GM20431 (cell line): ENCODE measurements around the gene ARL6IP4.
"Not testable (repeated sequence)": the region's sequence is repeated elsewhere in the genome, so short reads cannot be mapped to it uniquely, and the experiment has no call there.

Experiments
- in situ Hi-C: fragments of 300-500 bp; cut with MseI, MboI; formaldehyde crosslinking; loops from one replicate; pipeline ENCODE4 v1.15.0; 2020; ENCODE audit warnings: low sequenced_read_pairs; ENCODE audit not compliant: unreplicated experiment

The ARL6IP4 gene

DNA sequence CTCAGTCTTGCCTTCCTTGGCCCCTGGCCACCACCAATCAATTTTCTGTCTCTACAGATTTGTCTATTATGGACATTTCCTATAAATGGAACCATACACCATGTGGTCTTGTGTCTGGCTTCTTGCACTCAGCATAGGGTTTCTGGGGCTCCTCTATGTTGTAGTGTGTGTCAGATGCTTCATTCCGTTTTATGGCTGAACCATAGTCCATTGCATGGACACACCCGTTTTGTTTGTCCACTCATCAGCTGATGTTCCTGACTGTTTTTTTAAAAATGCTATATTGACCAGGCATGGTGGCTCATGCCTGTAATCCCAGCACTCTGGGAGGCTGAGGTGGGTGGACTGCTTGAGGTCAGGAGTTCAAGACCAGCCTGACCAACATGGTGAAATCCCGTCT lies 21.0 kb downstream of the ARL6IP4 start:
- in situ Hi-C loops: no loop called here

DNA sequence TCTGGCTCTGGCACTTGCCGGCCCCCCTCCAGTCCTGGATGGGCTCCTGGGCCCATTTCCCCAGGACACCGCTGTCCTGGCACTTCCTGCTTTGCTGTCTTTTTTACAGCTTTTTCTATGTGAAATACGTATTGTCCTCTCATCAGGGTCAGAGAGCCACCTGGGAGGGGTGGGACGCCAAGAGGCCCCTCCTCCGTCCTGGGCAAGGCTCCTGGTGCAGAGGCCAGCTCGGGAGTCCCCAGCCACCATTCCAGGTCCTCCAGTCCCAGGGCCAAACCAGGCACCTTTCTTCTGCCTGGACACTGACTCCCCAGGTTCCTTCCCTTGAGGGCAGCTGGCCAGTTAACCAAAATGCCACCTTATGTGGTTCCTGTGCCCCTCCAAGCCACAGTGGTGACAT lies 22.8 kb downstream of the ARL6IP4 start:
- in situ Hi-C loops: no loop called here

DNA sequence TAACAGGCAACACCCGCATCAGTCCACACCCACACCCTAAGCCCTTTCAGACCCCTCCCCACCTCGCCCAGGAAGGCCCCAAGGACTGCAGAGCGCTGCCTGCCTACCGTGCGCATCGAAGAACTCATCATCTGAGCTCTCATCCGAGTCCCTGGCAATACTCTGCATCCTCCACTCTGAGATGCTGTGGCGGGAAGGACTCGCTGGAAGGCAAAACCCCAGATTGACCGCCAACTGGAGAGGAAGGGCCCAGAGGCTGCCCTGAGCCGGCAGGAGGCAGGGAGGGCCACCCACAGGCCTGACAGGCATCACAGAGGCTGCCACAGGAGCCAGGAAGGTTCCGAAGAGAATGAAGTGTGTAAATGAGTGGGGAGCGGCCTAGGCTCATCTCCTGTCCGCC lies 23.8 kb downstream of the ARL6IP4 start:
- in situ Hi-C loops: no loop called here

DNA sequence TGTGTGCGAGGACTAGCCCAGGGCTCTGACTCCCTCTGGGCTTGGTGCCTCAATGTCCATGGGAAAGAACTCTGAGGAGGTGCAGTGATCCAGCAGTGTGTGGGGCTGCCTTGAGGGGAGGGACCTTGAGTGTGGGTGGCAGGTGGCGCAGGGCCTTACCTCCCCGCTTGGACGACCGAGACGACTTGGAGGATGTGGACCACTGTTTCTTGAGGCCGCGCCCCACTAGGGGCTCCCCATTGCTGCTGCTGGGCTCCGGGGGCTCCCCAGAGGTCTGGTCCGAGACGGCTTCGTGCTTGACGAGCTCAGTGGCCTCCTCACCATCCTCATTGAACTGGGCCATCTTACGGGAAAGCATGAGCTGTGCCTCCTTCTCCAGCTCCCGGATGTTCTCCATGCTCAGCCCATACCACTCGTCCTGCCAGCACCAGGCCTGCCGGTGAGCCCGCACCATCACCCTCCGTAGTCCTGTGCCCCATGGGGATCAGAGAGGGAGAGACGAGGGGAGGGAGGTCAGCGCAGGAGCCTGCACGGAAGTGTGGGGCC lies 24.7 kb downstream of the ARL6IP4 start:
- in situ Hi-C loops: no loop called here

DNA sequence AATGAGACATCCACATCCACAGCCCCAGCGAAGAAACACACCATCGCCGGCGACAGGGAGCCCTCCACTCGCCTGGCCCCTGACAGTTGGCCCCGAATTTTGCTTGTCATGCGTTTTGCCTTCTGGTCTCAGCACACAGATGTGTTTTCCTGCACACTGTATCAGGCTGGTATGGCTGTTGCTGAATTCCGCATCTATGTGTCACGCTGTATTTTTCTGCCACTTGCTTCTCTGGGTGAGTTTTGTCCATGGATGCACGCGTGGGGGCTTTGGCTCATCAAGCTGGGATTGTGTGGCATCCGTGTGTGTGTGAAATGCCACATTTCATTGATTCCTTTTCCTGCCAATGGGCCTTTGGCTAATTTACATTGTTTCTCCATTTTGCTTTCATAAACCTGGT lies 26.5 kb downstream of the ARL6IP4 start:
- in situ Hi-C loops: no loop called here

DNA sequence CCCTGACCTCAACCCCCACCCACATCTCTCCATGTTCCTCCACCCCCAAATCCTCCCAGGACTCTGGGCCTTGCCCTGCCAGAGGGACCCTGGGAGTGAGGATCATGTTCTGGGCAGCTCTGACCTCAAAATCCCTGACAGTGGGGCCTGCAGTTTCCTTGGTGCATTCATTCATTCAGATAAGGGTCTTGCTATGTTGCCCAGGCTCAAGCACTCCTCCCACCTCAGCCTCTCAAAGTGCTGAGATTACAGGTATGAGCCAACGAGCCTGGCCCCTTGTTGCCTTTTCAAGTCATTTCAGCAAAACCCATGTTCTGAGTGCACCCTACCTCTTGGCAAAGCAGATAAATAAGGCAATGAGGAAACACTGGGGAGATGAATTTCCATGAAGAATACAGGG lies 29.6 kb downstream of the ARL6IP4 start:
- in situ Hi-C loops: no loop called here

DNA sequence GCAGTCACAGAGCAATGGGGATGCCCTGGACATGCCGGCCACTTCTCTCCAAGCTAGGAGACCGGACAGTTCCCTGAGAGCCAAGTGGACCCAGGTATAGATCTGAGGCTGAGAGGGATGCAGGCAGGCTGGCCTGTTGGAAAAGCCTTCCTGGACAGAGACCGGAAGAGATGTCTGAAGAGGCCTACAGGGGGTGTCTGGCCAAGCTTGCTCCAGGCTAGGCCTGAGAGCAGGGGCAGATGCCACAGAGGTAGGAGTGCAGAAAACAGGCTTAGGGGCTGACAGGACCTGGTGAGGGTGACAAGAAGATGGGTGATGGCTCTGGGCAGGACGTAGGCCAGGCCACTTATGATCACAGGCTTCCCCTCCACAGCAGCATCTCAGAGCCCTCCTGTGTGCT lies 30.2 kb downstream of the ARL6IP4 start:
- in situ Hi-C loops: no loop called here

DNA sequence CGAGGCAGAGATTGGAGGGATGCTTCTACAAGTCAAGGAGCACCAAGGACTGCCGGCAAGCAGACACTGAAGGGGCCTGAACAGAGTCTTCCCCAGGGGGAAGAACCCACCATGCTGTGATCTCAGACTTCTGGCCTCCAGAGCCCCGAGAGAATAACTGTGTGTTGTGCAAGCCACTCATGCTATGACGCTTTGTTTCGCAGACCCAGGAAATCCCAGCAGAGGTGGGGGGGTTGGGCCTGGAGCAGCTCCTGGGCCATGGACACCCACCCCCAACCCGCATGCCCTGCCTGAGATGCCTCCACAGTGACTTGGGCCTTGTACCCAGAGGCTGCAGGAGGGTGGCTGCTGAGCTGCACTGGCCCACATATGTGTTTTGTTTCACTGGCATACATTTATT lies 31.2 kb downstream of the ARL6IP4 start:
- in situ Hi-C loops: no loop called here

DNA sequence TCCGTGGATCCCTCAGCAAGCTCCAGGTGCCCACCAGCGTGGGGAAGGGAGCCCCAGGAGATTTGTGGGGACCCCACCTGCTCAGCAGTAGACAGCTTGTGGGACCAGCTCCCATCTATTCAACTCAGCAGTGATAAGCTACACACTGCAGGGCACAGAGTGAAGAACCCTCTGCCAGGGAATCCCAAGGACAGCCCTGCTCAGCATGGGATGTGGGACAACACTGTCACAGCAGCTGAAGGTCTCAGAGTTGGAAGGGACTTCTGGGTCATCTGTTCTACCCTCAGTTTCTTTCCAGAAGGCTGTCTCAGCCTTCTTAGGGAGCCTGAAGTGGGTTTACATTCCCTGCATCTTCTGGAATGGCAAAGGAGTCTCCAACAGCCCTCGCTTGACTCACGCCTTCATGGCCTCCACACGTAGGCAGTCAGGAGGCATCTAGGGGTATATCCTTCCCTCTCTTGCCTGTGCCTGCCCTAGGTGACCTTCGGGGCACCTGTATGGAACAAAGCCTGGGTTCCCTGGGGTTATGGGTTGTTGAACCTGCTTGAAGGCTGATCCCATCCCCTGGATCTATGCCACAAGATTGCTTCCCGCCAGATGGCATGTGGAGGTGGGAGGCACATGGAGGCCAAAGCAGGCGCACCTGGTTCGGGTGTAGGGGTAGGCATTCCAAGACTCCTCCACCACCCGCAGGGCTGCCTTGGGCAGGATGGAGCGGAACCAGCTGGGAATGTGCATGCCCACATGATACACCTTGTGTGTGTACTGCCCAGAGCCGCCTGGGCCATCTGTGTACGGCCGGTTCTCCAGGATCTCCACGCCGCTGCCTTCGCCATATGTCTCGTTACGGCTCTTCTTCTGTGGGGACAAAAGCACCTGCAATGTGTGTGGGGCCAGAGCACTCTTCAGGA lies 33.0 kb downstream of the ARL6IP4 start:
- in situ Hi-C loops: no loop called here

DNA sequence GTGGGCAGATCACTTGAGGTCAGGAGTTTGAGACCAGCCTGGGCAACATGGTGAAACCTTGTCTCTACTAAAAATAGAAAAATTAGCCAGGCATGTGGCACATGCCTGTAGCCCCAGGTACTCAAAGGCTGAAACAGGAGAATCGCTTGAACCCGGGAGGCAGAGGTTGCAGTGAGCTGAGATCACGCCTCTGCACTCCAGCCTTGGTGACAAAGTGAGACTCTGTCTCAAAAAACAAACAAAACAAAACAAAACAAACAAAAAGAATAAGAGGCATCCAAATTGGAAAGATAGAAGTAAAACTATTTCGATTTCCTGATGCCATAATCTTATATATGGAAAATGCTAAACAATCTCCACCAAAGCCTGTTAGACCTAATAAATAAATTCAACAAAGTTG lies 34.0 kb downstream of the ARL6IP4 start:
- in situ Hi-C loops: not testable (repeated sequence)

DNA sequence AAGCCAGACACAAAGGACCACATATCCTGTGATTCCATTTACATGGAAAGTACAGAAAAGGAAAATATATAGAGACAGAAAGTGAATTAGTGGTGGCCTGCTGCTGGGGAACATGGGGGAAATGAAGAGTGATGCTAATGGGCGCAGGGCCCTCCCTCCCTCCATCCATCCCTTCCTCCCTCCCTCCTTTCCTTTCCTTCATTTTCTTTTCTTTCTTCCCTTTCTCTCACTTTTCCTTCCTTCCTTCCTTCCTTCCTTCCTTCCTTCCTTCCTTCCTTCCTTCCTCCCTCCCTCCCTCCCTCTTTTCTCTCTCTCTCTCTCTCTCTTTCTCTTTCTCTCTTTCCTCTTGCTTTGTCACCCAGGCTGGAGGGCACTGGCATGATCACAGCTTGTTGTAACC lies 37.3 kb downstream of the ARL6IP4 start:
- in situ Hi-C loops: no loop called here

DNA sequence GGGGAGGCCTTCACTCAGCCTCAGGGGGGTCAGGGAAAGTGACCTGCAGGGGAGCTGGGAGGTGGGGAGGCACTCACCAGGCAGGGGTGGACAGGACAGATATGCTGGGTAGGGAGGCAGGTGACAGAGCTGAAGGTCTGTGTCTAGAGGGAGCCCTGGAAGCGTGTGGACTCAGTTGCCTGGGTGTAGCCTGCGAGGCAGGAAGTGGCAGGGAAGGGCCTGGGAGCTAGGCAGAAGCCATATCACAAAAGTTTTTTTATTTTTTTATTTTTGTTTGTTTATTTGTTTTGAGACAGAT lies 39.3 kb downstream of the ARL6IP4 start:
- in situ Hi-C loops: no loop called here

DNA sequence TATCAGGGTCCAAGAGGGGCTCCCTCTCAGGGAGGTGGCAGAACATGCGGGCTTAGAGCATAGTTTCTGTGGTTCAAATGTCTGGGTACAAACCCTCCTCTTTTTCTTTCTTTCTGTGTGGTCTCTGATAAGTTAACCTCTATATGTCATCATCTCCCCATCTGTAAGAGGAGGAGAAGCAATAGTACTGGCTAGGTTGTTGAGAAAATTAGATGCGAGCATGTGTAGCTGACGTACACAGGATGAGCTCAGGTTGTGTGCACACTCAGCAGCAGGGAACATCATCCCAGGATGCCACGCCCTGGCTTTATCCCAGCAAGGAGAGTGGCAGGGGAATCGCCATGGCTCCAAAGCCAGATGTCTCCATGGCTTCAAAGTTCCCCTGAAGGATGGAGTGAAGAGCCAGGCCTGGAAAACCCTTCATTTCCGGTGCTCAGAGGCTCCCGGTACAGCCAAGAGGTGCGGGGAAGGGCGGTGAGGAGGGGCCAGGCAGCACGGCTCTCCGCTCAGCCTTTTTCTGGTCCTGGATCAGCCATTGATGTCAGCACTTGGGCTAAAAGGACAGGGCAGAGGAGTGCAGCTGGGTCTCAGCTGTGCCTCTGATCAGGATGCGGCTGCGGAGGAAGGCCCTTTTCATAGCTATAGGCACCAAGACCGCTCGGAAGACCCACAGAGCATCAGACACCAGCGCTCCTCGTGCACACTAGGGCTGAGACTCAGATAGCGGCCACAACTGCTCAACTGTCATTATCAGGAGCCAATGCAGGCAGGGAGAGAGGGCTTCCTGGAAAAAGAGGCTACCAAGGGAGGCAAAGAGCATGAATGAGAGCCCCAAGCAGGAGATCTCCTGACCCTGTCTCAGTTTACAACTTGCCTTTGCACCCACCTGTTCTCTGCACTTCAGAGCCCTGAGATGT lies 41.5 kb downstream of the ARL6IP4 start:
- in situ Hi-C loops: no loop called here

DNA sequence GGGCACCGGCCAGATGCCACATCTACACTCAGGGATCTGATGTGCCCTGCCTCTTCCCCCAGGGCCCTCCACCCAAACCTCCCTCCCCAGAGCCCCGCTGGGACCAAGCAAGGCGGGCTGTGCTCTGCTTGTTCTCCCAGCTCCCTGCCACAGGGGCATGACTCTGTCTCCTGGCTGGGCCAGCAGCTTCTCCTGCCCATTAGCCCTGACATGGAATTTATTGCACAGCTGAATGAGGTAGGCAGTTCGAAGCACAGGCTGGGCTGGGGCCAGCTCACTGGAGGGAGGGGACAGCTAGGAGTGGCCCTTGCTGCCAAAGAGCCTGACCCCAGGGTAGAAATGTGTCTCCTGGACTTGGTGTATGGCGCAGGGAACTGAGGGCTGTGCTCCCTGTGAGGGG lies 42.4 kb downstream of the ARL6IP4 start:
- in situ Hi-C loops: no loop called here

DNA sequence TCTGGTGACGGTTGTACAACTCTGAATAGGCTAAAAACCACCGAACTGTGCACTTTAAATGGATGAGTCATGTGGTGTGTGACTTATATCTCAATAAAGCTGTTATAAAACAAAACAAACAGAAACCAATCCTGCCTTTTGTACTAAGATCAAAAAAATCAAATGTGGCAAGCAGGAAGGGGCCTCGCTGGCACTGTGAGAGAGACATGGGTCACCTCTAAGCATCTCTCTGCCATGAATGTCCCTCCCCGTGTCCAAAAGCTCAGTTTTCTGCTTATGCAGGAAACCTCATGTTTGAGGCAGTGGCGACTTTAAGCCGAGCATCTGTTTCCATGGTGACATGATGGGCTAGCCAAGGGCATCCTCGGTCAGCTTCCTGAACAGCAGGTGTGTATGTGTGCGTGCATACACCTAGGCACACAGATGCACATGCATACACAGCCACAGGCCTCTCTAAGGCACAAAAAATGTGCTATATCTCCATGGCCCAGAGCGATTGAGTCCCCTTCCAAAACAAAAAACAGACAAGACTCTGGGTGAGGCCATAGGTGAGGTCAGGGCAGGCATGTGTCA lies 44.4 kb downstream of the ARL6IP4 start:
- in situ Hi-C loops: no loop called here

DNA sequence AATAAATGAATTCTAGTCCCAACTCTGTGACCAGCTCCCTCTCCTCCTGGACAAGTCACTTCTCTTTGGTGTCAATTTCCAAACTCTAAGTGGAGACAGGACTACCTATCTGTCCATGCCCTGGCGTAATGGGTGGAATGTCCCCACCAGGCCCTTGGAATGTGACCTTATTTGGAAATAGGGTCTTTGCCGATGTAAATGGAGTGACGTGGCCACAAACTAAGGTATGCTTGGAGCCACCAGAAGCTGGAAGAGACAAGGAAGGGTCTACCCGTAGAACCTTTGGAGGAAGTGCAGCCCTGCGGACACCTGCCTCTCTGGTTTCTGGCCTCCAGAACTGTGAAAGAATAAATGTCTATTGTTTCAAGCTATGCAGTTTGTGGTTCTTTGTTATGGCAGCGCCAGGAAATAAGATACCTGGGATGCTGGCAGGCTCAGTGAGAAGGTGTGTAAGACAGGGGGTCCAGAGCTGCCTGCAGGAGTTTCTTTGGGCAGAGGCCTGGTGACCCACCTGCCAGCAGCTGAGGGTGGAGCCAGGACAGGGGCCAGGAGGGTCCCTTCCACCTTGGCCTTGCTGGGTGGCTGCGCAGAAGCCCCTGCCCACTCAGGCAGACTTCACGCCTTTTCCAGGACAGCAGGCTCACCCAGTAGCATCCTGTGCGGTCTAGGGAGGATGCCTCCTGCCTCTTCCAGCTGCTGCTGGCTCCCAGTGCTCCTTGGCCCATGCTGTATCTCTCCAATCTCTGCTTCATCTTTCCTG lies 45.8 kb downstream of the ARL6IP4 start:
- in situ Hi-C loops: no loop called here

DNA sequence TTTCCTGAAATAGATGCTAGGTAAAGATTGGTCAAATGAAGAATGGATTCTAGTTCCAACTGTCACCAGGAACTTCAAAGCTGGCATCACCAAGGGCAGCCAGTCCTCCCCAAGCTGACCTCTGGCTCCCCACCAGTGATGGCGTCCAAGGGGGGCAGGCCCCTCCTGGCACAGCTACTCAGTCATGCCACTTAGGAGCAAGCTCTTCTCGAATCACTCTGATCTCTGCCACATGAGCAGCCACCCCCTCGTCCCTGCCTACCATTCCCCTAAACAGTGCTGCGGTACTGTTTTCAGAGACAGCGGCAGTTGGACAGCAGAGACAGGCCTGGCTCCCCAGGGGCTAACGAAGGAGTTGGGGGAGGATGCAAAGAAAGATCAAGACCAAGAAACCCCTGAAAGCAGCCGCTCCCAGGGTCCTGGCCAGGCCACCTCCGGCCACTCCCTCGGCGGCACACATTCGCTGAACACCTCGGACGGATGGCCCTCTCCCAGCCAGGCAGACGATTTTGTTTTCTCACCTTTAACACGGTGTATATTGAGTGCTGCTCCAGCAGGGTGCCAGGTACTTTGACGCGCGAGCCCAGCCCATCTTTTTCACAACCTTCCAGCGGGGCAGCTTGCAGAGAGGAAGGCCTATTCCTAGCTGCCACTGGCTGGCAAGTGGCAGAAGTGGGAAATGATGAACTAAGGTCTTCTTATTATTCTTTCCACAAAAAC lies 47.4 kb downstream of the ARL6IP4 start:
- in situ Hi-C loops: no loop called here

DNA sequence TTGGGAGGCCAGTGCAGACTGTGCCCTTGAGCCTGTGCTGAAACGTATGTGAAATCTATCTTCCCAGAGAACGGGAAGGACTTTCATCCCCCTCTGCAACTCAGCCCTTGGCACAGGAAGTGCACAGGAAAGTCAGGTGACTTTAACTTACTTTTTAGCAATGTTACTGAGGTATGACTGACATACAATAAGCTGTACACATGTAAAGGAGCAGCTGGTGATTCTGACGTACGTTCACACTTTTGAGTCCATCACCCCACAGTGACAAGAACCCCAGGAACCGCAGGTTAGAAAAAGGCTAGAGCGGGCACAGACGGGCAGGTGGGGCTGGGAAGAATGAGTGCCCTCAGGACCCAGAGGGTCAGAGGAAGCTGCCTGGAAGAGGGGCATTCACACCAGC lies 48.0 kb downstream of the ARL6IP4 start:
- in situ Hi-C loops: no loop called here

DNA sequence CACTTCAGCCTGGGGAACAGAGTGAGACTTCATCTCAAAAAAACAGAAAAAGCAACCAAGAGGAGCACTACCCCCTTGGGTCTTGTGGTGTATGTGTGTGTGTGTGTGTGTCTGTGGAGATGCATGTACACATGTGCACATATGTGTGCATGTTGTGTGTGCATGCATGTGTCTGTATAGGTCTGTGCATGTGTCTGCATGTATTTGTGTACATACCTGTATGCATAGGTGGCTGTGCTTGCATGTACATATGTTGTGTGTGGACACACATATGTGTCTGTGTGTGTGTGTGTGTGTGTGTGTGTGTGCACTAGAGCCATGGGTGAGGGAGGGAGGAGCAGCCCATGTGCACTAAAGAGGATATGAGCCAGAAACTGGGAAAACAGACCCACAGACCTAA lies 49.1 kb downstream of the ARL6IP4 start:
- in situ Hi-C loops: no loop called here
